RWPE1 (cell line): ENCODE data around the gene DYNLL1.

ENCODE experiments used
- CTCF ChIA-PET: fragments of 350-600 bp; sonication (Branson Sonifier 250); formaldehyde crosslinking; extraction: SDS; loops from one replicate; lab custom pipeline; 2021; lab: Yijun Ruan, JAX
- POLR2A ChIA-PET: fragments of 400-600 bp; formaldehyde crosslinking; extraction: SDS; loops from one replicate; lab custom pipeline; 2020; ENCODE audit warnings: antibody characterized with exemption; ENCODE audit not compliant: low non-redundant PET; lab: Yijun Ruan, JAX
- DNase-seq: peaks from one replicate; pipeline ENCODE4 v3.0.0; 2012; ENCODE audit warnings: low spot score
- H3K27ac ChIP-seq: fragments of 450-650 bp; 2 replicates; pipeline ENCODE4 v1.5.1; 2017
- CTCF ChIP-seq: fragments of 450-650 bp; conservative IDR thresholded peaks from 2 replicates; pipeline ENCODE4 v1.5.1; 2017; ENCODE audit warnings: low read depth, mild to moderate bottlenecking

Gene DYNLL1

GRCh38 chr12:120467439-120467838 is 28.5 kb upstream of the DYNLL1 start:
- ChIA-PET POLR2A (interaction anchor here (0.5 kb wide), 2 partner anchors 26 to 29 kb away, joined by 3 read pairs; no protein-coding TSS in a partner anchor), CTCF (interaction anchor here (0.6 to 1.3 kb wide), 4 partner anchors 10 to 143 kb away, joined by 3 read pairs; partner anchors contain the start of gene DYNLL1)
- no peak for TF ChIP-seq CTCF
- no peak overlapping the region; the same call in 1 of the 2 replicates for H3K27ac ChIP-seq
- no peak for DNase-seq

DNA sequence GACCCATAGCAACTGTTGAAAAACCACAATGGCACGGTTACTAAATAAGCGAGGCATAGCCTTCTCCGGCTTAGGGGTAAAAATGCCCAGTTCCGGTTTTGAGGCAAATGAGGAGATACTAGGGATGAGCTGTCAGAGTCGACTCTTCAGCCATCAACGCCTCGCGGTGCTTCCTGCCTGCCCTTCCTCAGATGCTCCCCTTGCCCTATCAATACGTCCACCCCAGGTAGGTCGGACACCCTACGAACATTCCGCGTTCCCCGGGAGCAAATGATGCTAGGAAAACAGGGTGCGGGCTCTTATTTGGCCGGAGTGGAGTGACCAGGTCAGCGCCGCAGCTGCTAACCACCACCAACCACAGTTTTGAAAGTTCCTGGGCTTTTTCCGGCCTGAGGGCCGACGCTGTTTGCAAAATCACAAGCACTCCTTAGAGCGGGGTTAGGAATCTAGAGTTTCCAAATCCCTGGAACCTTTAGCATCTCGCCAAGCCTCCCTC is 27.5 kb upstream of the DYNLL1 start:
- TF ChIP-seq CTCF: no peak
- H3K27ac ChIP-seq: peak overlapping the region; percentile 87
- DNase-seq: peak; percentile 36
- POLR2A ChIA-PET: interaction anchor here (0.5 to 0.6 kb wide), 2 partner anchors 11 to 28 kb away, joined by 3 read pairs; no protein-coding TSS in a partner anchor
- CTCF ChIA-PET: interaction anchor here (0.6 to 1.0 kb wide), 6 partner anchors 21 to 294 kb away, joined by 3 to 4 read pairs (median 4); no protein-coding TSS in a partner anchor

- no peak for TF ChIP-seq CTCF
- POLR2A ChIA-PET: interaction anchor here (0.6 kb wide), 1 partner anchor 10 kb away, joined by 3 read pairs; no protein-coding TSS in a partner anchor
- DNase-seq: peak; percentile 21
These were observed 27.0 kb upstream of the DYNLL1 start for GRCh38 chr12:120468821-120469449.

DNA sequence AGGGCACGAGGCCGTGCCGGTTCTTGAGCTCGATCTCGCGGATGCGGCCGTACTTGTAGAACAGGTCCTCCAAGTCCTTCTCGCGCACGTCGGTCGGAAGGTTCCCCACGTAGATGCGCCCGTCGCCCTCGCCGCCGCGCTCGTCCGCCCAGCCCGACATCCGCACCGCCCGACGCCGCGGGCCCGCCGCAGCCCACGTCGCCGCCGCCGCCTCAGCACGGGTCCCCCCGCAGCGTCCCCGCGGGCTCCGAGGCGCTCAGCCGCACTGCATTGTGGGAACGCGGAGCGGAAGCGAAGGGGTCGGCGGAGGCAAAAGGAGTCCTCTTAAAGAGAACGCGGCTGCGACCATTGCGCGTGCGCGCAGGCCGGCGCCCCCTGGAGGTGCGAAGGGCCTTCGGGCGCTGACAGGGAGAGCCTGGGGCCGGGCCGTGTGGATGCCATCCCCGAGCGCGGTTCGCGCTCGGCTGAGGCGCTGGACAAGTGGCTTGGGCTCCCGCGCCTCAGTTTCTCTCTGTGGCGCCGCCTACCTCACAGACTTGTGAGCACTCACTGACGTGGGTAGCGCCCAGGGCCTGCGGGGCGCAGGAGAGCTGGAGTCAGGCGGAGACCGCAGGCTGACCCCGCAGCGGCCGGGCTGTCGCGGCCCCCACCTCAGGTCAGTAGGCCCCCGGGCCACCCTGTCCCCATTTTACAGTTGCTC is 26.3 kb upstream of the DYNLL1 start, which contains the start of gene SRSF9:
Gene SRSF9 (minus strand): TSS at position 299 of the 700 bp plus-strand sequence. CDS start 139 bp downstream, at position 160.
- ChIA-PET POLR2A (interaction anchor here (0.5 kb wide), 1 partner anchor 14 kb away, joined by 3 read pairs; no protein-coding TSS in a partner anchor), CTCF (interaction anchor here (0.6 to 1.6 kb wide), 7 partner anchors 10 to 81 kb away, joined by 3 to 4 read pairs (median 3); no protein-coding TSS in a partner anchor)
- TF ChIP-seq CTCF: peak; percentile 88
- H3K27ac ChIP-seq: peak within 1 kb of the TSS; percentile 87
- peak; percentile 98 for DNase-seq

More at GRCh38 chr12:120468821-120469449, 27.0 kb upstream of the DYNLL1 start:
- H3K27ac ChIP-seq: peak overlapping the region; percentile 87
- CTCF ChIA-PET: interaction anchor here (0.5 to 1.6 kb wide), 8 partner anchors 17 to 294 kb away, joined by 3 to 4 read pairs (median 4); no protein-coding TSS in a partner anchor

- no peak for TF ChIP-seq CTCF
- peak; percentile 20 for DNase-seq
- H3K27ac ChIP-seq: peak overlapping the region; percentile 87
- CTCF ChIA-PET: interaction anchor here (0.6 to 1.6 kb wide), 8 partner anchors 9 to 80 kb away, joined by 3 to 5 read pairs (median 3); no protein-coding TSS in a partner anchor
- POLR2A ChIA-PET: interaction anchor here (0.5 kb wide), 1 partner anchor 13 kb away, joined by 3 read pairs; no protein-coding TSS in a partner anchor
These were observed 25.6 kb upstream of the DYNLL1 start for GRCh38 chr12:120470150-120470784.
